Measurements from ENCODE around the gene UGT1A9. TPM values are rescaled to one million over a fixed set of nuclear protein-coding genes. Genes with fewer than 3 reads are reported as not detected.

Gene UGT1A9
- total and polyA plus RNA-seq, 10 of the 15 experiments (the other 5 are each of a cell fraction or from before 2014, with no cell fraction given) = 0.07 TPM; not detected in 9

GRCh38 chr2:233796254-233796653, 124.6 kb downstream of the UGT1A9 start:
- no peaks in the 10 kb centered on the region for H3K36me3 ChIP-seq (ENCODE audit: control insufficient read depth in 2 of 2, insufficient read depth in 2 of 2, low read length in 1 of 2)
- no peak for FAIRE-seq

GRCh38 chr2:233798335-233799086, 126.8 kb downstream of the UGT1A9 start:
- H3K36me3 ChIP-seq (ENCODE audit: control insufficient read depth in 2 of 2, insufficient read depth in 2 of 2, low read length in 1 of 2) = no peaks in the 10 kb centered on the region
- ChIA-PET CTCF (no interaction called here), RAD21 (ENCODE audit: unreplicated experiment) (no interaction called here), SMC1A (ENCODE audit: uncharacterized antibody, unreplicated experiment) (no interaction called here), POLR2A (no interaction called here)
- H3K4me2 ChIP-seq (ENCODE audit: control insufficient read depth, insufficient read depth) = no peak overlapping the region
- H3K4me1 ChIP-seq (ENCODE audit: control insufficient read depth, insufficient read depth, low read length) = no peaks in the 10 kb centered on the region
- FAIRE-seq = no peak
- H3K4me3 ChIP-seq = no peak overlapping the region
- TF ChIP-seq WRNIP1 (IDR thresholded peaks at IDR 0.05; ENCODE audit: borderline replicate concordance, low read depth, low read length) (no peak), TCF3 (IDR thresholded peaks at IDR 0.05; ENCODE audit: borderline replicate concordance, insufficient read depth, low read depth, low read length) (no peak), MTA2 (IDR thresholded peaks at IDR 0.05; ENCODE audit: low read depth) (no peak)
- no peaks in the 10 kb centered on the region for H4K20me1 ChIP-seq (ENCODE audit: control insufficient read depth, insufficient read depth)
- 27% methylated on average over 14 of the region's 14 CpGs for WGBS (ENCODE audit: insufficient coverage, insufficient replicate concordance, low lambda C conversion rate, missing lambda C conversion rate)
- H3K9ac ChIP-seq (ENCODE audit: control insufficient read depth, insufficient read depth, low read length) = no peak overlapping the region
- no peak for ATAC-seq
- no peak overlapping the region for H2AFZ ChIP-seq (ENCODE audit: control insufficient read depth, low read depth, low read length)
- DNase-seq (ENCODE audit: low read depth, low spot score) = no peak
- in situ Hi-C loops (cut with MboI) = no loop called here
- H3K27ac ChIP-seq (ENCODE audit: control insufficient read depth, insufficient read depth) = no peak overlapping the region
- H3K27me3 ChIP-seq (replicated peaks in 1 of 2; ENCODE audit: control insufficient read depth in 2 of 2, insufficient read depth in 2 of 2, low read length in 1 of 2) = no peaks in the 10 kb centered on the region; a peak in 2 of 4 replicates
- BruUV-seq (replicated peaks) = no TSS peak
- no peaks in the 10 kb centered on the region for H3K79me2 ChIP-seq (ENCODE audit: control insufficient read depth, insufficient read depth, low read length)
- intact Hi-C loops (cut with micrococcal nuclease; ENCODE audit: unreplicated experiment) = no loop called here
- no peaks in the 10 kb centered on the region for H3K9me3 ChIP-seq (replicated peaks; ENCODE audit: control insufficient read depth, insufficient read depth, low read length)

More at GRCh38 chr2:233796254-233796653, 124.6 kb downstream of the UGT1A9 start:
- SMC1A ChIA-PET (ENCODE audit: uncharacterized antibody, unreplicated experiment) = no interaction called here
- Histone ChIP-seq H3K79me2 (ENCODE audit: control insufficient read depth, insufficient read depth, low read length) (no peaks in the 10 kb centered on the region), H3K4me3 (no peak overlapping the region), H3K4me2 (ENCODE audit: control insufficient read depth, insufficient read depth) (no peak overlapping the region), H3K27me3 (replicated peaks in 1 of 2; ENCODE audit: control insufficient read depth in 2 of 2, insufficient read depth in 2 of 2, low read length in 1 of 2) (no peaks in the 10 kb centered on the region; a peak in 2 of 4 replicates), H2AFZ (ENCODE audit: control insufficient read depth, low read depth, low read length) (no peak overlapping the region), H3K9ac (ENCODE audit: control insufficient read depth, insufficient read depth, low read length) (no peak overlapping the region), H4K20me1 (ENCODE audit: control insufficient read depth, insufficient read depth) (no peaks in the 10 kb centered on the region), H3K27ac (ENCODE audit: control insufficient read depth, insufficient read depth) (no peak overlapping the region), H3K9me3 (replicated peaks; ENCODE audit: control insufficient read depth, insufficient read depth, low read length) (no peaks in the 10 kb centered on the region), H3K4me1 (ENCODE audit: control insufficient read depth, insufficient read depth, low read length) (no peaks in the 10 kb centered on the region)
- RAD21 ChIA-PET (ENCODE audit: unreplicated experiment) = no interaction called here
- POLR2A ChIA-PET = no interaction called here
- in situ Hi-C loops (cut with MboI) = no loop called here
- TF ChIP-seq NFYA (IDR thresholded peaks at IDR 0.05; ENCODE audit: borderline replicate concordance, low read depth, low read length) (no peak), SMC3 (IDR thresholded peaks at IDR 0.05; ENCODE audit: borderline replicate concordance, low read length) (no peak)
- CTCF ChIA-PET = interaction anchor here (0.7 kb wide), 1 partner anchor 16 kb away, joined by 3 read pairs; no protein-coding TSS in a partner anchor
- intact Hi-C loops (cut with micrococcal nuclease; ENCODE audit: unreplicated experiment) = no loop called here
- 38% methylated on average over 8 of the region's 9 CpGs for WGBS (ENCODE audit: insufficient coverage, insufficient replicate concordance, low lambda C conversion rate, missing lambda C conversion rate)
- BruUV-seq (replicated peaks) = no TSS peak
- DNase-seq (ENCODE audit: low read depth, low spot score) (no peak), ATAC-seq (no peak)
